ENCODE results near the gene PPP2R3B. TPM values are rescaled to one million over a fixed set of nuclear protein-coding genes. Genes with fewer than 3 reads are reported as not detected.

The PPP2R3B gene
- total RNA-seq, 1 experiment from 2014 or later: 130 TPM

GRCh38 chrX:368811-369562 is 17.7 kb downstream of the PPP2R3B start:
- no peak overlapping the region for H3K4me3 Mint-ChIP-seq
- no peak for DNase-seq (ENCODE audit: low spot score)
- ChIA-PET POLR2A (no interaction called here), CTCF (no interaction called here)
- peaks cover 11% of the 10 kb centered on the region for H3K27me3 Mint-ChIP-seq (ENCODE audit: low read depth)
- peak overlapping the region; percentile 98 for H3K27ac Mint-ChIP-seq
- H3K4me1 Mint-ChIP-seq: peaks cover 27% of the 10 kb centered on the region
- no peak for TF ChIP-seq CREM (CRISPR knock-in tag; IDR thresholded peaks at IDR 0.05)
- no peak for TF ChIP-seq KAT7 (CRISPR knock-in tag; IDR thresholded peaks at IDR 0.05; ENCODE audit: borderline replicate concordance)
- TF ChIP-seq EMX1 (CRISPR knock-in tag; IDR thresholded peaks at IDR 0.05): no peak
- no peak for TF ChIP-seq TCF7 (CRISPR knock-in tag; IDR thresholded peaks at IDR 0.05; ENCODE audit: low read depth)
- no peak for TF ChIP-seq CBFB (CRISPR knock-in tag; IDR thresholded peaks at IDR 0.05; ENCODE audit: low read depth)
- no peak for TF ChIP-seq ZNF416 (CRISPR knock-in tag; IDR thresholded peaks at IDR 0.05)
- no peak for TF ChIP-seq JUN (CRISPR knock-in tag; IDR thresholded peaks at IDR 0.05)
- TF ChIP-seq HMGA2 (CRISPR knock-in tag; IDR thresholded peaks at IDR 0.05): no peak
- TF ChIP-seq ZNF219 (CRISPR knock-in tag; IDR thresholded peaks at IDR 0.05; ENCODE audit: borderline replicate concordance): no peak
- TF ChIP-seq JAZF1 (CRISPR knock-in tag; IDR thresholded peaks at IDR 0.05): no peak
- no peak for TF ChIP-seq FOXJ3 (CRISPR knock-in tag; IDR thresholded peaks at IDR 0.05; ENCODE audit: borderline replicate concordance)
- no peak for TF ChIP-seq ETV6 (CRISPR knock-in tag; IDR thresholded peaks at IDR 0.05)
- TF ChIP-seq ZNF263 (CRISPR knock-in tag; IDR thresholded peaks at IDR 0.05; ENCODE audit: low read depth): no peak
- TF ChIP-seq MYBL2 (CRISPR knock-in tag; IDR thresholded peaks at IDR 0.05): no peak
- no peak for TF ChIP-seq MXD4 (CRISPR knock-in tag; IDR thresholded peaks at IDR 0.05; ENCODE audit: borderline replicate concordance)
- TF ChIP-seq GTF2I (CRISPR knock-in tag; conservative IDR thresholded peaks at IDR 0.05): no peak
- no peak for ATAC-seq
- no peaks in the 10 kb centered on the region for H3K9me3 Mint-ChIP-seq
- peaks cover 10% of the 10 kb centered on the region; the same call in 1 of the 2 replicates for H3K36me3 Mint-ChIP-seq

- Mint-ChIP-seq H3K4me3 (no peak overlapping the region), H3K36me3 (peaks cover 21% of the 10 kb centered on the region), H3K27me3 (ENCODE audit: low read depth) (peaks cover 7% of the 10 kb centered on the region), H3K4me1 (peaks cover 27% of the 10 kb centered on the region), H3K27ac (peak overlapping the region; percentile 81), H3K9me3 (peaks cover 8% of the 10 kb centered on the region)
- POLR2A ChIA-PET: no interaction called here
- DNase-seq (ENCODE audit: low spot score) (no peak), ATAC-seq (no peak)
- CTCF ChIA-PET: no interaction called here
- TF ChIP-seq STAT6 (CRISPR knock-in tag; conservative IDR thresholded peaks at IDR 0.05; ENCODE audit: low read depth) (no peak), OVOL2 (CRISPR knock-in tag; IDR thresholded peaks at IDR 0.05; ENCODE audit: borderline replicate concordance) (no peak), JAZF1 (CRISPR knock-in tag; IDR thresholded peaks at IDR 0.05) (no peak), MYBL2 (CRISPR knock-in tag; IDR thresholded peaks at IDR 0.05) (no peak), JUN (CRISPR knock-in tag; IDR thresholded peaks at IDR 0.05) (no peak), FOXP1 (CRISPR knock-in tag; IDR thresholded peaks at IDR 0.05; ENCODE audit: borderline replicate concordance) (no peak), MAX (CRISPR knock-in tag; IDR thresholded peaks at IDR 0.05) (no peak), GTF2I (CRISPR knock-in tag; conservative IDR thresholded peaks at IDR 0.05) (no peak), HMGA2 (CRISPR knock-in tag; IDR thresholded peaks at IDR 0.05) (no peak), ZNF263 (CRISPR knock-in tag; IDR thresholded peaks at IDR 0.05; ENCODE audit: low read depth) (no peak), ATF6 (CRISPR knock-in tag; IDR thresholded peaks at IDR 0.05) (no peak), AR (CRISPR knock-in tag; IDR thresholded peaks at IDR 0.05) (no peak)
Measured at GRCh38 chrX:367866-368265, 18.8 kb downstream of the PPP2R3B start.
